ENCODE data around the gene ADAMTSL3. TPM values are rescaled to one million over a fixed set of nuclear protein-coding genes. Genes with fewer than 3 reads are reported as not detected.

ADAMTSL3 gene
- total RNA-seq, 1 experiment from 2014 or later: 0.07 TPM

DNA sequence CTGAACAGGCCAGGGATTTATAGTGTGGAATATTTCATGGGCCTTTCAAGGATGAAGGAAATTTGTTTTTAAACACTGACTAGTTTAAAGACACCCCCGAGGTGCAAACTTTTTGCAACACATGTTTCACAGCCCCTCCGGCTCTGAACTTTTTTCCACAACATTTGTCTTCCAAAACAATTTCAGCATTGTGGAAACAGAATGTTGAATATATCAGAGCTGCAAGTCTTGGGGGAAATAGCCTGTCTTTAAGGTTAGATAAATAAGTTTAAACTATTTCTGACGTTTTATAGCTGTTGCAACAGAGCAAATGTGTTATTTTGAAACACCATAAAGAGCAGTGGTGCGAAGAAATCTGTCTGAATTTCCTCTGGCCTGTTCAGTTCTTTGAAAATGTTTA lies 352.5 kb downstream of the ADAMTSL3 start:
- Mint-ChIP-seq H3K4me1 (ENCODE audit: low read depth, unreplicated experiment) (no peaks in the 10 kb centered on the region), H3K4me3 (ENCODE audit: unreplicated experiment) (no peak overlapping the region), H3K27me3 (ENCODE audit: insufficient read depth, unreplicated experiment) (no peaks in the 10 kb centered on the region), H3K9me3 (ENCODE audit: unreplicated experiment) (peaks cover 5% of the 10 kb centered on the region), H3K27ac (ENCODE audit: unreplicated experiment) (no peak overlapping the region), H3K36me3 (ENCODE audit: insufficient read depth, unreplicated experiment) (peaks cover 4% of the 10 kb centered on the region)
- intact Hi-C loops (cut with micrococcal nuclease; ENCODE audit: unreplicated experiment): no loop called here
- Histone ChIP-seq H3K4me3 (ENCODE audit: low read depth, low read length) (no peak overlapping the region), H3K4me1 (peaks cover 3% of the 10 kb centered on the region; the same call in 1 of the 2 replicates), H3K9me3 (no peaks in the 10 kb centered on the region), H3K36me3 (ENCODE audit: control insufficient read depth, insufficient read depth, low read length) (no peaks in the 10 kb centered on the region), H3K27me3 (replicated peaks; ENCODE audit: control insufficient read depth, insufficient read depth, low read length) (no peaks in the 10 kb centered on the region)
- ChIA-PET CTCF (no interaction called here), POLR2A (no interaction called here)
- no peak for DNase-seq
- no peak for TF ChIP-seq CTCF (IDR thresholded peaks at IDR 0.05; ENCODE audit: insufficient read depth in 1 of 2, low read depth in 1 of 2, low read length in 1 of 2, severe bottlenecking in 1 of 2, unreplicated experiment in 1 of 2)
- no TSS peak for BruUV-seq (replicated peaks)

DNA sequence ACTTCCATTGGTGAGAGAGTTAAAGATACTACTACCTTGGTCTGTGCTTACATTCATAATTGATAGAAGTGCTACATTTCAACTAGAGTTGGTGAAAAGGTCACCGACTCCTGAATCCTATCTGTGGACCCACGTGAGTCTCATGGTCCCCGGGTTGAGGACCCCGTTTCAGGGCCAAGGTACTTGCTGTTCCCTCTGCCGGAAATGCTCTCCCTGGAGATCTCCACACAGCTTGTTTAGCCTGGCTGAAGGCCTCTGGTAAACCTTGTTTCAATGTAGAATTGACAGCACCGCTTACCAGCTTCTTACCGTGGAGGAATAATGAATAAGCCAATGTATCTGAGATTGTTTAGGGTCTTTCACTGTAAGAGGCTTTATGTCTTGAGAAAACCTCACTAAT lies 355.7 kb downstream of the ADAMTSL3 start:
- intact Hi-C loops (cut with micrococcal nuclease; ENCODE audit: unreplicated experiment): no loop called here
- Mint-ChIP-seq H3K9me3 (ENCODE audit: unreplicated experiment) (peaks cover 9% of the 10 kb centered on the region), H3K4me3 (ENCODE audit: unreplicated experiment) (no peak overlapping the region), H3K36me3 (ENCODE audit: insufficient read depth, unreplicated experiment) (no peaks in the 10 kb centered on the region), H3K27me3 (ENCODE audit: insufficient read depth, unreplicated experiment) (no peaks in the 10 kb centered on the region), H3K4me1 (ENCODE audit: low read depth, unreplicated experiment) (no peaks in the 10 kb centered on the region), H3K27ac (ENCODE audit: unreplicated experiment) (no peak overlapping the region)
- no peak overlapping the region for H3K4me3 ChIP-seq (ENCODE audit: low read depth, low read length)
- ChIA-PET POLR2A (no interaction called here), CTCF (no interaction called here)
- H3K27me3 ChIP-seq (replicated peaks; ENCODE audit: control insufficient read depth, insufficient read depth, low read length): no peaks in the 10 kb centered on the region
- no peak for TF ChIP-seq CTCF (IDR thresholded peaks at IDR 0.05; ENCODE audit: insufficient read depth in 1 of 2, low read depth in 1 of 2, low read length in 1 of 2, severe bottlenecking in 1 of 2, unreplicated experiment in 1 of 2)
- H3K9me3 ChIP-seq: no peaks in the 10 kb centered on the region
- no peaks in the 10 kb centered on the region for H3K36me3 ChIP-seq (ENCODE audit: control insufficient read depth, insufficient read depth, low read length)
- no peak for DNase-seq
- no peaks in the 10 kb centered on the region for H3K4me1 ChIP-seq
- BruUV-seq (replicated peaks): no TSS peak

GRCh38 chr15:84010246-84010645 lies 356.3 kb downstream of the ADAMTSL3 start:
- no peaks in the 10 kb centered on the region for H3K9me3 ChIP-seq
- H3K27ac Mint-ChIP-seq (ENCODE audit: unreplicated experiment): no peak overlapping the region
- no peak for DNase-seq
- no peaks in the 10 kb centered on the region for H3K4me1 Mint-ChIP-seq (ENCODE audit: low read depth, unreplicated experiment)
- no peaks in the 10 kb centered on the region for H3K4me1 ChIP-seq
- no peak overlapping the region for H3K4me3 ChIP-seq (ENCODE audit: low read depth, low read length)
- H3K9me3 Mint-ChIP-seq (ENCODE audit: unreplicated experiment): peaks cover 9% of the 10 kb centered on the region
- ChIA-PET POLR2A (no interaction called here), CTCF (no interaction called here)
- TF ChIP-seq CTCF (IDR thresholded peaks at IDR 0.05; ENCODE audit: insufficient read depth in 1 of 2, low read depth in 1 of 2, low read length in 1 of 2, severe bottlenecking in 1 of 2, unreplicated experiment in 1 of 2): no peak
- H3K27me3 ChIP-seq (replicated peaks; ENCODE audit: control insufficient read depth, insufficient read depth, low read length): no peaks in the 10 kb centered on the region
- no peak overlapping the region for H3K4me3 Mint-ChIP-seq (ENCODE audit: unreplicated experiment)
- no peaks in the 10 kb centered on the region for H3K36me3 ChIP-seq (ENCODE audit: control insufficient read depth, insufficient read depth, low read length)
- no peaks in the 10 kb centered on the region for H3K36me3 Mint-ChIP-seq (ENCODE audit: insufficient read depth, unreplicated experiment)
- BruUV-seq (replicated peaks): no TSS peak
- intact Hi-C loops (cut with micrococcal nuclease; ENCODE audit: unreplicated experiment): no loop called here
- no peaks in the 10 kb centered on the region for H3K27me3 Mint-ChIP-seq (ENCODE audit: insufficient read depth, unreplicated experiment)

All from Caco-2 (cell line).